ENCODE measurements around the gene KRTAP5-7. TPM values are rescaled to one million over a fixed set of nuclear protein-coding genes. Genes with fewer than 3 reads are reported as not detected.
"Not testable (repeated sequence)": the region's sequence is repeated elsewhere in the genome, so short reads cannot be mapped to it uniquely, and the experiment has no call there.

KRTAP5-7 gene
- total RNA-seq, 3 donors from 2014 or later (not counting 1 experiment from before 2014, with no cell fraction given): 0.19 to 0.25 TPM; not detected in 1

- WGBS (ENCODE audit: insufficient coverage): 94% methylated on average over 8 of the region's 9 CpGs
- TF ChIP-seq, protein P1, sequence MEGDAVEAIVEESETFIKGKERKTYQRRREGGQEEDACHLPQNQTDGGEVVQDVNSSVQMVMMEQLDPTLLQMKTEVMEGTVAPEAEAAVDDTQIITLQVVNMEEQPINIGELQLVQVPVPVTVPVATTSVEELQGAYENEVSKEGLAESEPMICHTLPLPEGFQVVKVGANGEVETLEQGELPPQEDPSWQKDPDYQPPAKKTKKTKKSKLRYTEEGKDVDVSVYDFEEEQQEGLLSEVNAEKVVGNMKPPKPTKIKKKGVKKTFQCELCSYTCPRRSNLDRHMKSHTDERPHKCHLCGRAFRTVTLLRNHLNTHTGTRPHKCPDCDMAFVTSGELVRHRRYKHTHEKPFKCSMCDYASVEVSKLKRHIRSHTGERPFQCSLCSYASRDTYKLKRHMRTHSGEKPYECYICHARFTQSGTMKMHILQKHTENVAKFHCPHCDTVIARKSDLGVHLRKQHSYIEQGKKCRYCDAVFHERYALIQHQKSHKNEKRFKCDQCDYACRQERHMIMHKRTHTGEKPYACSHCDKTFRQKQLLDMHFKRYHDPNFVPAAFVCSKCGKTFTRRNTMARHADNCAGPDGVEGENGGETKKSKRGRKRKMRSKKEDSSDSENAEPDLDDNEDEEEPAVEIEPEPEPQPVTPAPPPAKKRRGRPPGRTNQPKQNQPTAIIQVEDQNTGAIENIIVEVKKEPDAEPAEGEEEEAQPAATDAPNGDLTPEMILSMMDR (IDR thresholded peaks at IDR 0.05): no peak
- intact Hi-C loops (cut with micrococcal nuclease): no loop called here
Observed at GRCh38 chr11:71537537-71537936, 10.5 kb downstream of the KRTAP5-7 start.

DNA sequence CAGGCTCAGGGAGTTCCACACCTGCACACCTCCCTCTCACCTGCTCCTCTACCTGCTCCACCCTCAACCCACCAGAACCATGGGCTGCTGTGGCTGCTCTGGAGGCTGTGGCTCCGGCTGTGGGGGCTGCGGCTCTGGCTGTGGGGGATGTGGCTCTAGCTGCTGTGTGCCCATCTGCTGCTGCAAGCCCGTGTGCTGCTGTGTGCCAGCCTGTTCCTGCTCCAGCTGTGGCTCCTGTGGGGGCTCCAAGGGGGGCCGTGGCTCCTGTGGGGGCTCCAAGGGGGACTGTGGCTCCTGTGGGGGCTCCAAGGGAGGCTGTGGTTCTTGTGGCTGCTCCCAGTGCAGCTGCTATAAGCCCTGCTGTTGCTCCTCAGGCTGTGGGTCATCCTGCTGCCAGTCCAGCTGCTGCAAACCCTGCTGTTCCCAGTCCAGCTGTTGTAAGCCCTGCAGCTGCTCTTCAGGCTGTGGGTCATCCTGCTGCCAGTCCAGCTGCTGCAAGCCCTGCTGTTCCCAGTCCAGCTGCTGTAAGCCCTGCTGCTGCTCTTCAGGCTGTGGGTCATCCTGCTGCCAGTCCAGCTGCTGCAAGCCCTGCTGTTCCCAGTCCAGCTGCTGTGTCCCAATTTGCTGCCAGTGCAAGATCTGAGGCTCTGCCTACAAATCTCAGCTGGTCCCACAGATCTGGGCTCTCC, 11.1 kb downstream of the KRTAP5-7 start, which contains the start of gene KRTAP5-8:
TSS of gene KRTAP5-8 (plus strand) at position 49 of the 689 bp plus-strand sequence. CDS start at position 80, 31 bp downstream.
- H3K4me1 ChIP-seq (ENCODE audit: control insufficient read depth, insufficient read depth, low read length); H3K27me3 Mint-ChIP-seq (ENCODE audit: low read depth in 2 of 2); intact Hi-C loops (cut with micrococcal nuclease); ATAC-seq; DNase-seq; H3K4me1 Mint-ChIP-seq; H3K36me3 ChIP-seq (ENCODE audit: control insufficient read depth, insufficient read depth, low read length); H3K27me3 ChIP-seq (ENCODE audit: control insufficient read depth, insufficient read depth, low read length); H3K9me3 Mint-ChIP-seq; H3K27ac Mint-ChIP-seq; H3K27ac ChIP-seq (ENCODE audit: low read length); H3K36me3 Mint-ChIP-seq; H3K4me3 Mint-ChIP-seq; H3K9me3 ChIP-seq (ENCODE audit: control insufficient read depth, insufficient read depth, low read length); H3K4me3 ChIP-seq (ENCODE audit: low read length): not testable (repeated sequence)
- WGBS (ENCODE audit: insufficient coverage): 11% methylated on average over 3 of the region's 4 CpGs

More at GRCh38 chr11:71537537-71537936, 10.5 kb downstream of the KRTAP5-7 start:
- Histone ChIP-seq H3K4me1 (ENCODE audit: control insufficient read depth, insufficient read depth, low read length) (no peaks in the 10 kb centered on the region), H3K27ac (ENCODE audit: low read length) (no peak overlapping the region), H3K4me3 (ENCODE audit: low read length) (no peak overlapping the region), H3K36me3 (ENCODE audit: control insufficient read depth, insufficient read depth, low read length) (no peaks in the 10 kb centered on the region), H3K9me3 (ENCODE audit: control insufficient read depth, insufficient read depth, low read length) (no peaks in the 10 kb centered on the region), H3K27me3 (ENCODE audit: control insufficient read depth, insufficient read depth, low read length) (no peaks in the 10 kb centered on the region)
- ATAC-seq (no peak), DNase-seq (no peak)
- Mint-ChIP-seq H3K4me1 (no peaks in the 10 kb centered on the region), H3K4me3 (no peak overlapping the region), H3K36me3 (no peaks in the 10 kb centered on the region), H3K27me3 (ENCODE audit: low read depth in 2 of 2) (peaks cover 4 to 7% of the 10 kb centered on the region in 2 donors), H3K27ac (no peak overlapping the region), H3K9me3 (no peaks in the 10 kb centered on the region)

DNA sequence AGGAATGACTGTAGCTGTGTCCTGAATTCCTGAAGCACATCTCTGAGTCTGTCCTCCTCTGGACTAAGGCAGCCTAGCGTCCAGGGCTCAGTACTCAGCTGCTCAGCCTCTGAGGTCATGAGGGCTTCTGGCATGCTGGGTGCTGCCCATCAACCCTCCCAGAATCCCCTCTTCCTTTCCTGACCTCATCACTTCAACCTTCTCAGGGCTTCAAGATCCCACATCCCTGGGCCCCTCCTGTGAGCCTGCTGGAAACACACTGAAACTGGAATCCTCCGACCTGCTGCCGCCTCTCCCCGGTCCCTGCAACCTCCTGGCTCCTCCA, 11.6 kb downstream of the KRTAP5-7 start:
- no peaks in the 10 kb centered on the region for H3K9me3 ChIP-seq (ENCODE audit: control insufficient read depth, insufficient read depth, low read length)
- Mint-ChIP-seq H3K27me3 (ENCODE audit: low read depth in 2 of 2) (peaks cover 7 to 9% of the 10 kb centered on the region in 2 donors), H3K36me3 (no peaks in the 10 kb centered on the region), H3K4me1 (peaks cover 2 to 9% of the 10 kb centered on the region in 2 donors), H3K9me3 (no peaks in the 10 kb centered on the region), H3K27ac (no peak overlapping the region), H3K4me3 (no peak overlapping the region)
- no peaks in the 10 kb centered on the region for H3K4me1 ChIP-seq (ENCODE audit: control insufficient read depth, insufficient read depth, low read length)
- H3K27me3 ChIP-seq (ENCODE audit: control insufficient read depth, insufficient read depth, low read length): no peaks in the 10 kb centered on the region
- TF ChIP-seq, protein P1 (IDR thresholded peaks at IDR 0.05): no peak
- intact Hi-C loops (cut with micrococcal nuclease): no loop called here
- no peaks in the 10 kb centered on the region for H3K36me3 ChIP-seq (ENCODE audit: control insufficient read depth, insufficient read depth, low read length)
- ATAC-seq (no peak), DNase-seq (no peak)
- H3K27ac ChIP-seq (ENCODE audit: low read length): no peak overlapping the region
- no peak overlapping the region for H3K4me3 ChIP-seq (ENCODE audit: low read length)
- WGBS (ENCODE audit: insufficient coverage): 83% methylated on average over 4 of the region's 4 CpGs

DNA sequence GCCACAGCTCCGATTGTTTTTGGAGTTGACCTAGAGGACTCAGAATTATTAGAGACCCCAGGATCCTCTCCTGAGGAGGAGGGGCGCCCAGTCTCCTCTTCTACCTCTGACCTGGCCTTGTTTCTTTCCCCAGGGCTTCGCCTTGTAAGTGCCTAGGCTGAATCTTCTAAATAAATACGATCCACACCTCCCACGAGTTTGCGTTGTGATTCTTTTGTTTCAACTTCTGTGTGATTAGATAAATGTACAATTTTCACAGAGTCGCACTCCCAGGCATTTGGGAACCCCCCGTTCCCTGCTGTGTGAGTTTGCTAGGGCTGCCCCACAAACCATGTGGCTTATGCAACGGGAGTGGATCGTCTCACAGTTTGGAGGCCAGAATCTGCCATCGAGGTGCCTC, 11.9 kb downstream of the KRTAP5-7 start:
- H3K27me3 ChIP-seq (ENCODE audit: control insufficient read depth, insufficient read depth, low read length): no peaks in the 10 kb centered on the region

GRCh38 chr11:71539971-71540370, 12.9 kb downstream of the KRTAP5-7 start:
- H3K36me3 Mint-ChIP-seq; ATAC-seq; H3K27me3 Mint-ChIP-seq (ENCODE audit: low read depth in 2 of 2); H3K4me3 ChIP-seq (ENCODE audit: low read length); H3K4me3 Mint-ChIP-seq; H3K9me3 ChIP-seq (ENCODE audit: control insufficient read depth, insufficient read depth, low read length); H3K36me3 ChIP-seq (ENCODE audit: control insufficient read depth, insufficient read depth, low read length); H3K9me3 Mint-ChIP-seq; H3K27ac ChIP-seq (ENCODE audit: low read length); intact Hi-C loops (cut with micrococcal nuclease); H3K27me3 ChIP-seq (ENCODE audit: control insufficient read depth, insufficient read depth, low read length); H3K4me1 ChIP-seq (ENCODE audit: control insufficient read depth, insufficient read depth, low read length); H3K27ac Mint-ChIP-seq; DNase-seq: not testable (repeated sequence)
- WGBS (ENCODE audit: insufficient coverage): 78% methylated on average over 10 of the region's 11 CpGs
- H3K4me1 Mint-ChIP-seq: peaks cover 7 to 17% of the 10 kb centered on the region in 2 donors

More for the DNA sequence above, 11.9 kb downstream of the KRTAP5-7 start:
- H3K4me3 Mint-ChIP-seq: no peak overlapping the region
- H3K36me3 ChIP-seq (ENCODE audit: control insufficient read depth, insufficient read depth, low read length): no peaks in the 10 kb centered on the region
- WGBS (ENCODE audit: insufficient coverage): 93% methylated on average over 11 of the region's 11 CpGs
- H3K36me3 Mint-ChIP-seq: no peaks in the 10 kb centered on the region
- intact Hi-C loops (cut with micrococcal nuclease): no loop called here
- peaks cover 6 to 13% of the 10 kb centered on the region in 2 donors for H3K4me1 Mint-ChIP-seq
- DNase-seq (no peak), ATAC-seq (no peak)
- H3K9me3 ChIP-seq (ENCODE audit: control insufficient read depth, insufficient read depth, low read length): no peaks in the 10 kb centered on the region
- no peak overlapping the region for H3K27ac ChIP-seq (ENCODE audit: low read length)
- H3K27me3 Mint-ChIP-seq (ENCODE audit: low read depth in 2 of 2): peaks cover 7 to 9% of the 10 kb centered on the region in 2 donors
- no peaks in the 10 kb centered on the region for H3K9me3 Mint-ChIP-seq
- H3K27ac Mint-ChIP-seq: no peak overlapping the region
- no peak overlapping the region for H3K4me3 ChIP-seq (ENCODE audit: low read length)
- TF ChIP-seq, protein P1 (IDR thresholded peaks at IDR 0.05): no peak
- no peaks in the 10 kb centered on the region for H3K4me1 ChIP-seq (ENCODE audit: control insufficient read depth, insufficient read depth, low read length)

Measured in natural killer cell (primary cell).